GM10847 (cell line): Measurements from ENCODE around the gene GPR18.

Experiments used
- POLR2A ChIP-seq: IDR thresholded peaks from 2 replicates; pipeline ENCODE4 v1.6.1; 2011; ENCODE audit not compliant: insufficient read length; ENCODE audit errors: extremely low read depth

Gene GPR18

DNA sequence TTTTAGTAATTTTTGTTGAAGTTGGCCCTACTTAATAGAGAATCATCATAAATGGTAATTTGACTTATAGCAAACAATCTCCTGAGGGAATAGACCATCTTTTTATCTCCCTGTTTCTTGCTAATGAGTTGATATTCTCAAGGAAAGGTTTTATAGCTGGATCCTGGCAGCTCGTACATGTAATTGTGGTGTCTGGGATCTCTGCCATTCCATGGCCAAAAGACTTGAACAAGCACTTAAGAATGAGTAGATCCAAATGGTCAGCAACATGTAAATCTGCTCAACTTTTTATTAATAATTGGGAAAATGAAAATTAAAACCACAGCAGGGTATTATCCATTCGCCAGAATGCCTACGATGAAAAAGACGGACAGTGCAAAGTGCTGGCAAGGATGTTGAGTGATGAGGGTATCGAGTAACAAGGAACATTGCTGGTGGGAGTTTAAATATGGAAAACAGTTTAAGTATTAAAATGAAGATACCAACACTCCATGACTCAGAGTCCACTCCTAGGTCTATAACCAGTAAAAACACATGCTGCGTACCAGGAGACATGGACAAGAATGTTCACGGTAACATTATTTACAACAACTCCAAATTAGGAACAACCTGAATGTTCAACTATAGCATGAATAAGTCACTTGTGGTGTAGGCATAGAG is 5.1 kb upstream of the GPR18 start:
- no peak for TF ChIP-seq POLR2A

DNA sequence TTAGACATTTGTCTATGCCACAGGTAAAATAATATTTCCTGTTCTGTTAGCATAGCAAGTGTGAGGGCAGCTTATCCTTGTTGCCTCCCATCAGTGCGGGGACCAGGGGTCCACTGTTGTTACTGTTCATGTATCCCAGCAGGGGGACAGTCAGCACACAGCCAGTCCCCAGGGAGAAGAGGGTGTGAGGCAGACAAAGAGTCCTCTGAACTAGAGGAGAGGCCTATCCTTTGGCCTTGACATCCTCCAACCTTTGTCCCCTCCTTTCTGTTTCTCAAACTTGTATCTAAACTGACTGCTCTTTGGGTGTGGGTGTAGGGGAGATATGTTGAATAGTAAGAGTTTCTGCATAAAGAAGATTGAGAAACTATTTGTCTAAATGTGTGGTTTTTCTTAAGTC is 2.9 kb upstream of the GPR18 start:
- TF ChIP-seq POLR2A, result no peak

DNA sequence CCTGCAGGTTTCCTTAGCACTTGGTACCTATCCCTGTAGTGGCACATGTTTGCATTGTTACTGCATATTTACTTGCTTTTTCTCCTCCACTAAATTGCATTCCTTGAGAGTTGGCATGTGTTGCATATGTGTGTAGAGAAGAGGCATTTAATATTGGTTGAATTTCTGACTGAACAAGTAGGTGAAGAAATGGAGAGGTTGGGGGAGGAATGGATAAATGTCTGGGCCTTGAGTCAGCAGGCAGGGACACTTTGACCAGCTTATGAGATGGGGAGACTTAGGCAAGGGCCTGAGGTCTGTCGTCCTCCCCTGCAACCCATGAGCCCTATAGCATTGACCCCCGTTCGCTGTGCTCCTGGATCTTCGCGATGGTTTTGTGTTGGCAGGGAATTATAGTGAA is 2.0 kb upstream of the GPR18 start:
- TF ChIP-seq POLR2A, result no peak

DNA sequence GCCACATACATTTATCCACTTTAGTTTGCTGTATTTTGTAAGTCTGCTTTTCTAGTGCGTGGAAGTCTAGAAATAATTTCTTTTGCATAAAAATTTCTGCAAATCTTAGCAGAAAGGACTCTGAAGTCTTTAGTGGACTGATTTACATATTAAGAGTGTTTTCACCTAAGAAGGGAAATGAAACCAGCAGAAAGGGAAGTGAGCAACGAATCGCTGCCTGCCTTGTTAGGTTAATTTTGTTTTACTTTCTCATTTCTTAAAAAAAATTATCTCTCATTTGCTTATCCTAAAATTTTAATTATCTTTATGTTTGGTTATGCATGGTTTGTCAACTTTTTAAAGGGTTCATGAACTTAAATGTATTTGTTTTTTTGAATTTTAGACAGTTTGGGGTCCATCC is 767 bp upstream of the GPR18 start:
- TF ChIP-seq POLR2A, result no peak

DNA sequence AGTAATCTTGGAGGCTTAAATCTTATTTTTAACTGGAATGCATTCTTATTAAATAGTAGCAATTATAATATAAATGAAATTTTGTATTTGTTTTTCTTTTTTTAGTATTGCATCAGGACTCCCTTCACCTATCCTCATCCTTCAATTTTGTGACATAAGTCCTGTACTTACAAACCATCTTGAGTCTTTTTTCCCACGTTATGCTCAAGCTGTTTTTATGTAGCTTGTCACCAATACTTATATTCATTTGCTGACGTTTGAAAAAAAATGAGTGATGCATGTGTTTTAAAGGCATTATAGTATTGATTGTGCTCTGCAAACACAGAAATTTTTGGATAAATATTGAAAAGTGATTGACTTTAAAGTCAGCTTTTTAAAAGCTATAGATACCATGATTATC is 888 bp downstream of the GPR18 start:
- no peak for TF ChIP-seq POLR2A

DNA sequence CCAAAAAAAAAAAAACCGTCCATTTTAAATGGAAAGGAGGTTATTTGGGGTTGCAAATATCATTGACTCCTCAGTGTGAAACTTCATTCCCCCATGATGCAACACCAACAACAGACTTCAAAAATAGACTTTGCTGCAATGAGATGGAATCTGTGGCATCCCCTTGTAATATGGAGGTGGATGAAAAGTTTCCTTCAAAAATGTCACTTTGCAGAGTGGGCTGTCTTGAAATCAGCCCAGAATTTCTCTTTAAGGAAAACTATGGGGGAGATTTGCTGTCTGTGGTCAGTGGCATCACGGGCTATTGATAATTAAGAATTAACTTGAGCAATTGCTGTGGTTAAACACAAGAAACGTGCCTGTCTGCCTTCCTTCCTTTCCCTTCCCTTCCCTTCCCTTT is 1.5 kb downstream of the GPR18 start:
- TF ChIP-seq POLR2A, result no peak

DNA sequence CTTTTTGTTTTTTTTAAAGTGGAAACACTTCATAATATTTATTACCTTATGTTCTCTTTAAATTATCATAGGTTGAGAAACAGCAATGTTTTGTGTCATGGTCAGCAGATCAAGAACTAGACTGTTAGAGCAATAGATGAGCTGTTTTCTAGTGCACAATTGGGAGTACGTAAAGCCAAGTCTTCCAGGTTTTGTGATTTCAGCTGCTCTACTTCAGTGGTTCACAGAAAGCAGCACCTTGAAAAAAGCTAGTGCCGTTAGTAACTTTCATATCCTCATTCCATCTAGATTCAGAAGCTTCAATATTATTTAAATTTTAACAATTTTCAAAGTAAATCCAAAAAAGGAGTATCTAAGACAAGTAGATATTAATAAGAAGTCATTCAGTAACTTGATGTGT is 1.9 kb downstream of the GPR18 start:
- TF ChIP-seq POLR2A, result no peak

DNA sequence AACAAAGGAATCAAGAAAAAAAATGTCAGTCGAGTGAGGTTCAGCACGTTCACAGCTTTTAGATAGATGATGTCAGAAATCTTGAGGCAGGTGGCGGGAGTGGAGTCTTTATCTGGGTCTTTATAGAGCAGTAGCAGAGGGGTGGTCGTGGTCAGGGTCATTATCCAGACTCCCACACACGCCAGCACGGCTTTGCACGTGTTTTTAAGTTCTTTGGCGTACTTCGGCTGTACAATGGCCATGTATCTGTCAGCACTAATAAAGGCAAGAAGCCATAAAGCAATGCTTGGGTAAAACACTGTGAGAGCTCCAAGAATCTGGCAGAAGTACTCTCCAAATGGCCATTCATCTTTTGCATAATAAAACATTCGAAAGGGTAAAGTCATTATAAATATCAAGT is 2.9 kb downstream of the GPR18 start:
- TF ChIP-seq POLR2A, result no peak

DNA sequence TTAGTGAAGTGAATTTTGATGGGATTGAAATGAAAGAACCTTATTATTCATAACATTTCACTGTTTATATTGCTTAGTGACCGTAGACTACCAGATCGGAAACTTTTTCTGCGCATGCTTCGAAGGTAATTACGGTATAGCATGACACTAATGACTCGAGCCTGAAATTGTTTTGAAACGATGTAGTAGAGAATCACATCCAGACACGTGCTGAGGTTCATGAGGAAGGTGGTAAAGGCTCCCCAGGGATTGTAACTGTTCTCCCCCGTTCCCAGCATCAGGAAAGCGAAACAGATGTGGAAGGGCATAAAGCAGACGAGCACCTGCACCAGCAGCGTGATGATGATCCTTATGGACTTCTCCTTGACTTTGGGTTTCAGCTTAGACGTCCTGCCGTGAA is 3.3 kb downstream of the GPR18 start:
- no peak for TF ChIP-seq POLR2A

DNA sequence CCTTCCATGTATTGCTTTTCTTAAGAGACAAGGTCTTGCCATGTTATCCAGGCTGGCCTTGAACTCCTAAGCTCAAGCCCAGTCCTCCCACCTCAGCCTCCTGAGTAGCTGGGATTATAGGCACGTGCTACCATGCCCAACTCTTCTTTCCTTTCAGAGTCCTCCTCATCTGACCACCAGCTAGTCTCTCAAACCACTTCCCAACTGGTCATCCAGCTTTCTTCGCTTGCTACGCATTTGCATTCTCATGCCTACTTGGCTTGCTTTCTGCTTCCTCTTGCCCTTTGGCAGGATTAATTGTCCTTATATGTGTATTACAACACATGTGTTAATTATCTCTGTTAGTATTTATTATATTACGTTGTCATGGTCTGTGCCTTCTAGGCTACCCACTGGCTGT is 6.3 kb downstream of the GPR18 start:
- TF ChIP-seq POLR2A, result no peak

DNA sequence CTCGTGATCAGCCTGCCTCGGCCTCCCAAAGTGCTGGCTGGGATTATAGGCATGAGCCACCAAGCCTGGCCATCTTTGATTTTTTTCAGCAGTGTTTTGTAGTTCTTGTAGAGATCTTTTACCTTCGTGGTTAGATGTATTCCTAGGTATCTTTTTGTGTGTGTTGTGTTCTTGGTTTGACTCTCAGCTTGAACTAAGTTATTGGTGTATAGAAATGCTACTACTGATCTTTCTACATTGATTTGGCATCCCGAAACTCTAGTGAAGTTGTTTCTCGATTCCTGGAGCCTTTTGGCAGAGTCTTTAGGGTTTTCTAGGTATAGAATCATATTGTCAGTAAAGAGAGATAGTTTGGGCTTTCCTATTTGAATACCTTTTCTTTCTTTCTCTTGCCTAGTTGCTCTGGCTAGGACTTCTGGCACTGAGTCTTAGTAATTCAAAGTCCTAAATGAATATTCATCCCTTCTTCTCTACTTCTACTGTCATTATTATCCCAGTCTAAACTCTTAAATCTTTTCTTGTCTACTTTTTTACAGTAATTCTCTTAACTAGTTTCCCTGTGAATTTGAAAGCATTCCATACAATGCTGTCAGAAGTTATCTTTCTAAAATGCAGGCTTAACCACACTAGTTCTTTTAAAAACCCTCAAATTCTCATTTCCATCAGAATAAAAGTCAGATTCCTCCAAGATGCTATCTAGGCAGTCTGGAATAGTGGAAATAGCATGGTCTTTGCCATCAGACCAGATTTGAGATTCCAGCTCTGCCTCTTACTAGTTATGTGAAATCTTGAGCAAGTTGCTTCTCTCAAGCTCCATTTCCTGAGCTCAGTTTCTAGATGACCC is 7.0 kb downstream of the GPR18 start:
- no peak for TF ChIP-seq POLR2A

DNA sequence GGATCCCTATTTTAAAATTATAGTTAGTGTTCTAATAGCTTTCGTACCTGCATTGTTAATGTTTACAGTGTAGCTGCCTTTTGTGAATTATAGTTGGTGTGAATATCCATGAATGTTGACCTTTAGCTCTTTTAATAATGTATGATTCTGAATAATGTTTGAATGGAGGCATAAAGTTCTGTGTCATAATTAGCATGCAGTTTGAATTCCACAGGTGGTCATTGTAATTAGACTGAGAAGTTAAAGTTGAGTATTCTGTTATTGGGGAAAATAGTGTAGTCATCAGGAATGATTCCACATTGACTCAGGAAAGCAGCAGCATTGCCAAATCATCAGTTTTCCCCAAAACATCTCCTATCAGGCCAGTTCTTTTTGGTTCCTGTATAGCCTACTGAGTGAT is 12.1 kb downstream of the GPR18 start:
- TF ChIP-seq POLR2A, result no peak

DNA sequence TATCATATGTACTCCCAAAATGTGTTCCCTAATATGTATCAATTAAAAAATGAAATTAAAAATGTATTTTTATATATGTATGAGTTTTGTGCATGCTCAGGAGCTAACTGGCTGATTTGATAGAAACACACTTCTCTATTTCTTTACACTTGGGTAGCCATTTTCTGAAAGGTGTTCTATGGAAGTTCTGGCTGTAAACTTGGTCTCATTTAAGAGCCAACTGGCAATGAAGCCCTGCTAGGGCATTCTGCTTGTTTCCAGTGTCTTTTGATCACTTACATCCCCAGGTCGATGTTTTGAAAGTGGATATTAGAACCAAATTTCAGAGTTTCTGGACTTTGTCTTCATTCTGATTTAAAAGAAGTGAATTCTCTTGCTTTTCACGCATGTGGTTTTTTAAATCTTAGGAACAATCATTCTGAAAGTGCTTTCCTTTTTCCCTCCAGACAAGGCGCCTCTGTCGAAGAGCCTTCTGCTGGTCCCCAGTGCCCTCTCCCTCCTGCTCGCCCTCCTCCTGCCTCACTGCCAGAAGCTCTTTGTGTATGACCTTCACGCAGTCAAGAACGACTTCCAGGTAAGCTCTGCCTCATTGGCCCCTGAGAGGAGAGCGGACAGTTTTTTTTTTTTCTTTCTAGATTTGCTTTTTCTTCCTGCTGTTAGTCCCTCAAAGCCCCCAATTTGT is 20.1 kb downstream of the GPR18 start:
- no peak for TF ChIP-seq POLR2A

DNA sequence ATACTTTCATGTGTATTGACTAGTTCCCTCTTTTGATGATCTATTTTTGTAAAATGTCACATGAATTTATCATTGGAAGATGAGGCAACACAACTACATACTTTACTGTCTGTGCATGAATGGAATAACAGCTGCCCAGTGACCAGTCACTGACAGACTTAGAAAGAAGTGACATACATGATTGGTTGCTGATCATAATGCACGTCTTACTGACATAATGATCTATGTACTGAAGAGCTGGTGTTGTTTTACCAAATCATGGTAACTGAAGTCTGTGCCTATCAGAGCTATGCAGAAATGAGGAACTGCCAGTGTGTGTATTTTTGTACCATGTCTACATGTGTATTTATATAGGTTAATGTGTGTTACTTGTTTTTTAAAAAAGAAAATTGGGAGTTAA is 26.5 kb downstream of the GPR18 start:
- no peak for TF ChIP-seq POLR2A

DNA sequence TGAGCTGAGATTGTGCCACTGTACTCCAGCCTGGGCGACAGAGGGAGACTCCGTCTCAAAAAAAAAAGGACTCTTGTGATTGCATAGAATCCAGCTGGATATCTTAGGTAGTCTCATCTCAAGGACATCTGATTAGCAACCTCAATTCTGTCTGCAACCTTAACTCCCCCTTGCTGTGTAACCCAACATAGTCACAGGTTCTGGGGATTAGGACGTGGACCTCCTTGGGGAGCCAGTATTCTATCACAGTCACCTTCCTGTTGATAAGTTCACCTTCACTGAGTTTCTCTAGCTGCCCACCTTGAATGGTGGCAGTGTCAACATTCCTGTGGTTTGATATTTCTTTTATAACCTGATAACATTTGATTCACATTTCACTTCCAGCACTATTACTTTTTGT is 27.2 kb downstream of the GPR18 start:
- TF ChIP-seq POLR2A, result no peak
